MV-4-11 (cell line): ENCODE results near the gene AGPAT4.
A peak's percentile ranks its signal among the peaks of the same experiment; 100 is the strongest.
"Not testable (repeated sequence)": the region's sequence is repeated elsewhere in the genome, so short reads cannot be mapped to it uniquely, and the experiment has no call there.

Experiments used
- DNase-seq: peaks from one replicate; lab custom pipeline; 2025; lab: John Stamatoyannopoulos, UW

AGPAT4 gene

DNA sequence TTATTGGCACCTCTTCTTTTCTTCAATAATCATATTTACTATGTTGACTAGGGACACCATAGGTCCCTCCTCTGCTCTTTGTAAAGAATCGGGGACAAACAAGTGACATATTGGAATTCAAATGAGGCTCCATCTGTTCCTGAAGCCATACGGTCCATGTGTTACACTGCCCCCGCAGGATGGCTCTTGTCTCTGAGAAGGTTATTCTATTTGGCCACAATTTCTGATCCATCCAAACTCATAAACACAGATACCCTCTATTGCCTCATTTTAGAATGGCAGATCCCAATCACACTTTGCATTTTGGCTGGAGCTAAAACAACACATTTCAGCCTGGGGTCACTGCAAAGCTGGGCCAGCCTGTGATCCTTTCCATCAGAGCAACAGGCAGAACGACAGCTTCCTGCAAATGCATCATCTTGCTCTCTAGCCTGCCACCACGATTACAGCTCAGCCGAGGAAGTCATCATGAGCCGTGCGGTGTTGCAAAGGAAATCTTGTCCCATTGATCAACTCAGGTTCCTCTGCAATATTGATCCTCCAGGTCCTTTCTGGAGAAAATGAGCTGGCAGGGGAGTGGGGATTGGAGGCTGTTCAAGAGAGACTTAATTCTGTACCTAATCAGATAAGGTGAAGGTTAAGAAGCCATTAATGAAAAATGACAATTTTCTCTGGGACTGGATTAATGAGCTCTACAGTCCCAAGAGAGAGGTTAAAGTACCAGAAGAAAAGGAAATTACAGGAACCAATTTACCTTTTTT, 73.1 kb downstream of the AGPAT4 start:
- peak; percentile 49 for DNase-seq

DNA sequence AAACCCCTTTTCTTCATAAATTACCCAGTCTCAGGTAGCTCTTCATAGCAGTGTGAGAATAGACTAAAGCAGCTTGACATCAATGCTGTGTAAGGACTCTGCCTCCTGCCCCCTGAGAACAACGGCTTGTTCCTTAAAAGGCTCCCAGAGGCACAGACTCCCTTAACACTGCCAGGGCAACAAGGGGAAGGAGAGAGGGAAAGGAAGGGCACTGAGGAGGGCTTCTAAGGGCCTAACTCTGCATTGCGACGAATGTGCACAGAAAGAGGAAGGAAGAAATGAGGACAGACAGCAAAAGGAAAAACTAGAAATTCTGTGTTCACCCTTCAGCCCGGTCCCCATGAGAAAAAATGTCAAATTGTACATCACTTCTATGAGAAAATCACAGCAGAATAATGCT, 74.0 kb downstream of the AGPAT4 start:
- DNase-seq = peak; percentile 68

DNA sequence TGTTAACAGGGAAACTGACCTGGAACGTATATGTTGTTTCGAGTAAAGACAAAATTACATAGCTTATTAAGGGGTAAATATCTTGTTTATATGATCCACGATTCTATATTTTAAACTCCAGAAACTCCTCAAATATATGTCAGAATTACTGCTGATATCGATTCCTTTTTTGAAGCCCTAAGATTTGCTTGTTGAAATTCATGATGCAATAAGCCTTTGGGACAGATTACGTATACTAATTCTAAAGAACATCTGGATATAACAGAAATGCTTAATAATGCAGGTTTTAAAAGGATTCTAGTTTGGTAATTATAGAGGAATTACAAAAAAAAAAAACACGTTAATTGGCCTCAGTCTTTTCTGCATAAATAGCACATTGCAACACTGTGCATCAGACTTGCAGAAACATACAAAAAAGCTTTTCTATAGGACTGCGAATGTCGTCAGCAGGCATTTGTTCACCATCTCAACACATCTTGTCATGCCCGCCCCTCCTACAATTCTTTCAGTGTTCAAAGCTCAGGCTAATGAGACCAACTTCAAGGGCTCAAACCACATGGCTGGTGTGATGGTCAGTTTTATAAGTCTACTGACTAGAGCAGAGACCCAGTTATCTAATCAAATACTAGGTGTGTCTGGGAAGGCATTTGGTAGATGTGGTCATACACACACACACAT, 74.9 kb downstream of the AGPAT4 start:
- DNase-seq = peak; percentile 24

DNA sequence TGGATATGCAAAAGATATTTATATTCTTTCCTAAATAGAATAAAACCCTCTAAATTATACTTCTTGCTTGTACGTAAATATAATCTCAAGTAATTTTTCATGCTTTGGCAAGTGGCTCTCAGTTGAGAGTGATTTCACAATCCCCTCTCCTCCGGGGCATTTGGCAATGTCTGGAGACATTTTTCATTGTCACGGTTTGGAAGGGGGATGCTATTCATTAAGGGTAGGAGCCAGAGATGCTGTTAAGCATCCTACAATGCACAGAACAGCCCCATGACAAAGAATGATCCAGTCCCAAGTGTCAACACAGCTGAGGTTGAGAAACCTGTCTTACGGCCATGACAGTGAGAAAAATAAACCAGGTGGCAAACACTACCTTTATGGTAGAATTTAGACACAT, 75.7 kb downstream of the AGPAT4 start:
- DNase-seq = peak; percentile 65

DNA sequence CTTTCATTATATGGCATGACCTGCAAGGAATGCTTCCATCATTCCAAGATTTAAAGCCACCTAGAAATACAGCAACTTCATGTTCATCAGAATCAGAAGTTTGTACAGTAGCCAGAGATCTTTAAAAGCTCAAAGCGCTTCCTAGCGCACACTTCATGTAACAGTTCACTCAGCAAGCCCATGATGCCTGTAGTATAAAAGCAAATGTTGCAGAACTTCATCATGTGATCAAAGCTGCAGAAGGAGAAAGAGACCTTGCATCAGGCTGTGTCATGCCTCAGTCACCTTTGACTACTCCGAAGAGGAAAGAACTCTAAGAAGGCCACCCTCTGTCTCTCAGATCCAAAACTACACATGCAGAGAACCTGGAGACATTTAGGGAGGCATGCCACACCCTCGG, 78.5 kb downstream of the AGPAT4 start:
- peak; percentile 6 for DNase-seq

DNA sequence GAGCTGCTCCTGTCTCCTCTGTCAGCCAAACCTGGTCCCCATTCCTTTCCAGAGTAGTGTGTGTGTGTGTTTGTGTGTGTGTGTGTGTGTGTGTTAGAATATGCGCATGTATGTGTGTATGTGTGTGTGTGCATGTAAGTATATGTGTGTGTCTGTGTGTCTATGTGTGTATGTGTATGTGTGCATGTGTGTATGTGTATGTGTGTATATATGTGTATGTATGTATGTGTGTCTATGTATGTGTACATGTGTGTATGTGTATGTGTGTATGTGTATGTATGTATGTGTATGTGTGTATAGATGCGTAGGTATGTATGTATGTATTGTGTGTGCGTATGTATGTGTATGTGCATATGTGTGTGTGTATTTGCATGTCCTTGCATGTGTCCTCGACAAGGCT, 79.5 kb downstream of the AGPAT4 start:
- DNase-seq = no peak

DNA sequence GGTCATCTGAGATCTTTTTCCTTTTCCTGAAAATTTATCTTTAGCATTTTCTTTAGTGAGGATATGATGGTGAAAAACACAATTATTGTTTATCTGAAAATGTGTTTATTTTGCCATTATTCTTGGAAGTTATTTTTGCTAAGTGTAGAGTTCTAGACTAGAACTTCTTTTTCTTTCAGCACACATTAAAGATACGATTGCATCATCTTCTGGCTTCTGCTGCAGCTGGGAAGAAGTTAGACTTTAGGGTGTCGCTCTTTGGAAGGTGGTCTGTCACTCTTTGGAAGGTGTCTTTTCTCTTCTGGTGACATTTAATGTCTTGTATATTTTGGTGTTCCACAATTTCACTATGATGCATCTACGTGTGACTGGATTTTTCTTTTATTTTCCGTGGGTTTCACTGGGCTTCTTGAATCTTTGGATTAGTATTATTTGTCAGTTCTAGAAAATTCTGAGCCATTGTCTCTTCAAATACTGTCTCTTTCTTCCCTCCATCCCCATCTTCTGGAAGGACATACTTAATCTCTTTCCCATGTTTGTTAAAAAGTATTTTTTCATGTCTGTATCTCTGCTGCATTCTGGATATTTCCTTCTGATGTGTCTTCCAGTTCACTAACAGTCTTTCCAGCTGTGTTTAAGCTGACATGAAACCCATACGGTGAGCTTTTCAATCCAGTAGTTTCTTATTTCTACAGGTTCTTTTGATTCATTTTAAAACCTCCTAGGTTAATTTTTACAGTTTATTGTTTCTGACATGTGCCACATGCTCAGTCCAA, 81.0 kb downstream of the AGPAT4 start:
- peak; percentile 8 for DNase-seq

DNA sequence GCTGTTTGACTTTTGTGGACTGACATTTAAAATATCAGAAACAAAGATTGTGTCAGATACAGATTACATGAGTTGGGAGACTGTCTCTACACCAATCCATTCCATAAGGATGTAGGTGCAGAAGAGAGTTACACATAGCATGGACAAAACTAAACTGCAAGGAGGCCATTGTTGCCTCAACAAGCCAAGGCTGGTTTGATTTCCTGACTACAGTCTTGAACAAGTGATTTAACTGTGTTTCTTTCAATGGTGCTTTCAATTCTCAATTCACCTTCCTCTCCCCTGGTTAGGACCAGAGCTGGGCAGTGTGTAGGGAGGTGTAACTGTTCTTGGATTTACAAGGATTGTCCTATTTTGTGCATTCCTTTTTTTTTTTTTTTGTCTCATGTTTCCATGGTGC, 82.2 kb downstream of the AGPAT4 start:
- DNase-seq = no peak

DNA sequence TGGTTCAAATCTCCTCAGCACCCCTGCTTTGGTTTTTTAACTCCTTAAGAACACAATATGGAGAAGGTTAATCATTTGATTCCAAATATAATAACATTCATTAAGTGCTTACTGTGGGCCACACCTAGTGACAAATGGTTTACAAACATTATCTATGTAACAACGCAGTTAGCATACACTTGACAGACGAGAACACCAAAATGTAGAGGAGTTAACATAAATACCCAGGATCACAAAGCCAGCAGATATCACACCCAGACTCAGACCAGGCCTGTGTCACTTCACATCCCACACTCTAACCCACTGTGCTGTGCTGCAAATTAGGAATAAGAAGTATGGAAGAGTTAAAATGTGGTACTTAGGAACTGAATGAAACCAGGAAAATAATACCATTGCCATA, 82.9 kb downstream of the AGPAT4 start:
- no peak for DNase-seq

DNA sequence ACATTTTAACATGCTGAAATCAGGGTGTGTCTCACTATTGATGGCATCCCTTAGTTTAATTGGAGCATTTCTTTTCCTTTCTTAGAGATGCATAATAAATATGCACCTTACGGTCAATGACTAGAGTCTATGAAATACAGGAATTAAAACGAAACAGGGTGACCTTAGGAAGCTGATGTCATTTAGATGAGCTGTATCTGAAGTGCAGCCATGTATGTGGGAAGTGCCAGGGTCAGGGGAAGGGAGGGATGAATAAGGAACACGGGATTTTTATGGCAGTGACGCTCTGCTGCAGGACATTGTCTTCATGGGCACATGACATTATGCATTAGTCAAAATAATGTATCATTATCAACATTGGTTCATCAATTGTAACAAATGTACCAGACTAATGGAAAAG, 84.0 kb downstream of the AGPAT4 start:
- DNase-seq = no peak

DNA sequence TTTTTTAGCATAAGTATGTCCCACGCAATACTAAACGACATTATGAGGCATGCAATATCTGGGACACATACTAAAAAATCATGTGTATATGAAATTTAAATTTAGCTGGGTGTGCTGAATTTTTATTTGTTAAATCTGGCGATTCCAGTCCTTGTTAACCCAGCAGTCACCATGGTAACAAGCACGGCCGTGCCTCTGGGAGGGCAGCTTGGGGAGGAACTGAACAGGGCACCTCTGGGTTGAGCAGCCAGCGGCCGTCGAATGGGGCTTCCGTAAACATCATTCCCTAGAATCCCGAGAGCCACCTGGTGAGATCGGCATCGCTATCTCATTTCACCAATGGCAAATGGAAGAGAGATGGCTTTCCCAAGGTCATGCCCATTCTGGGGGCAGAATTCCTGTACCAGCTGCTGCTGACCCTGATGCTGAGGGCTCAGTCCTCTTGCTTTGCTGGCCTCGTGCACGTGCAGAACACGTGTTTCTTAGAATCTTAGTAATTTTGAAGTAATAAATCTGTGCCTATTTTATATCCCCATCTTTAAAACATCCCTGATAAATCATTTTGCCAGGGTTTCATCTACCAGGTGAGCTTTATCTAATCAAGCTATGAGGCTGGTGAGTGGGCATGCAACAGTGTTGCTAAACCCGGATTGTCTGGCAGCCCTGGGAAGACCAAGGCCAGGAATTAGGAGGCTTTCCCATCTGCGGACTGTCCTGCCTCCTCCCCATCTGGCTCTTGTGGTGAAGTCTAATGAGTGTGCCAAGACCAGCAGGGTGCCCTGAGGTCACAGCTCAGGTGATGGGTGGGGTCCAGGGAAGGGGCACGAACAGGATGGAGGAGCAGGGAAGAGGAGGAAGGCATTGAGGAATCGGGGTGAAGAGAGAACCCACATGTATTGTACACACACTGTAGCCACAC, 85.1 kb downstream of the AGPAT4 start:
- DNase-seq = no peak

DNA sequence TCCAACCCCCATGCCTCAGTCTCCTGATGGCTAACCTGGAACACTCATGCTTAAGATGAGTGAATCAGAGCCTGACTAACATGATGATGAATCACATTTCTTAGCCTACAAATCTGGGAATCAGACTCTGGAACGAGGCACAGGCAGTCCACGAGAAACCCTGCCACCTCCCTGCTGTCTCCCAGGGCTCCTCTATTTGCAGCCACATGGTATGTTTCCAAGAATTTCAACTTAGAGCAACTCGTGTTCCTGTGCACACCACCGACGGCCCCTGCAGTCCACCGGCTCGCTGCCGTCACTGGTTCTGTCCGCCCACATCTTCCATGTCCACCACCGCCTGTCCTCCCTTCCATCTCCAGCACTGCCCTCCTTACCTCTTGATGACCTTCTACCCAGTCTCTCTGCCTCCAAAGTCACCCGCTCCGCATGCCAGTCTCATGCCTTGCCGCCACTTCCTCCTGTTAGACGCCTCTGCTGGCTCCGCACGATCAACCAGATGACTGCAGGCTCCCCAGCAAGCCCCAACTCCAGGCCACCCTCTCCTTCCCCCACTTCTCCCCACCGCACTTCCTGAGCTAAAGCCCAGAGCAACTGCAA, 87.6 kb downstream of the AGPAT4 start:
- peak; percentile 86 for DNase-seq

DNA sequence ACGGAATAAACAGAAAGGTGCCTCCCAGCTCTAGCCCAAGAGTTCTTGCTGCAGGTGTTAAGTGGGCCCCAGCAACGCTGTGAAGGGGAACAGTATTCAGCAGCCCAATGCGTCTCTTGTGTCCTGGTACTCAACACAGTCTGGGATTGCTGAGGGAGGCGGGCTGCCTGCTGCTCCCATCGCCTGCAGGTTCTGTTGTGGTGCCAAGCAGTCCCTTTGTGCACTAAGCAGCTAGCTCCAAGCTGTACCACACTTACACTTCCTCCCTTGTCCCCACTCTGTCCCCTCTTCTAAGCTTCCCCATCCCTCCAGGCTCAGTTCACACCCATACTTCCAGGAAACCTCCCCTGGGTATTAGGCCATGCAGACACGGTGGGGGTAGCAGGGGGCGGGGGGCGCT, 92.7 kb downstream of the AGPAT4 start:
- DNase-seq = no peak

DNA sequence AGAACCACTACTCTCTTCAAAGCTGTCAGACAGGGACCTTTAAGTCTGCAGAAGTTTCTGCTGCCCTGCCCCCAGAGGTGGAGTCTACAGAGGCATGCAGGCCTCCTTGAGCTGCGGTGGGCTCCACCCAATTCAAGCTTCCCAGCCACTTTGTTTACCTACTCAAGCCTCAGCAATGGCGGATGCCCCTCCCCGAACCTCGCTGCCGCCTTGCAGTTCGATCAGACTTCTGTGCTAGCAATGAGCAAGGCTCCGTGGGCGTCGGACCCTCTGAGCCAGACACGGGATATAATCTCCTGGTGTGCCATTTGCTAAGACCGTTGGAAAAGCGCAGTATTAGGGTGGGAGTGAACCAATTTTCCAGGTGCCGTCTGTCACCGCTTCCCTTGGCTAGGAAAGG, 95.7 kb downstream of the AGPAT4 start:
- not testable (repeated sequence) for DNase-seq

DNA sequence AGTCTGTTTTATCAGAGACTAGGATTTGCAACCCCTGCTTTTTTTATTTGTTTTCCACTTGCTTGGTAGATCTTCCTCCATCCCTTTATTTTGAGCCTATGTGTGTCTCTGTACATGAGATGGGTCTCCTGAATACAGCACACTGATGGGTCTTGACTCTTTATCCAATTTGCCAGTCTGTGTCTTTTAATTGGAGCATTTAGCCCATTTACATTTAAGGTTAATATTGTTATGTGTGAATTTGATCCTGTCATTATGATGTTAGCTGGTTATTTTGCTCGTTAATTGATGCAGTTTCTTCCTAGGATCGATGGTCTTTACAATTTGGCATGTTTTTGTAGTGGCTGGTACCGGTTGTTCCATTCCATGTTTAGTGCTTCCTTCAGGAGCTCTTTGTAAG, 97.4 kb downstream of the AGPAT4 start:
- not testable (repeated sequence) for DNase-seq

DNA sequence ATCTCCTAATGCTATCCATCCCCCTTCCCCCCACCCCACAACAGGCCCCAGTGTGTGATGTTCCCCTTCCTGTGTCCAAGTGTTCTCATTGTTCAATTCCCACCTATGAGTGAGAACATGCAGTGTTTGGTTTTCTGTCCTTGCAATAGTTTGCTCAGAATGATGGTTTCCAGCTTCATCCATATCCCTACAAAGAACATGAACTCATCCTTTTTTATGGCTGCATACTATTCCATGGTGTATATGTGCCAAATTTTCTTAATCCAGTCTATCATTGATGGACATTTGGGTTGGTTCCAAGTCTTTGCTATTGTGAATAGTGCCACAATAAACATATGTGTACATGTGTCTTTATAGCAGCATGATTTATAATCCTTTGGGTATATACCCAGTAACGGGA, 101.1 kb downstream of the AGPAT4 start:
- not testable (repeated sequence) for DNase-seq

DNA sequence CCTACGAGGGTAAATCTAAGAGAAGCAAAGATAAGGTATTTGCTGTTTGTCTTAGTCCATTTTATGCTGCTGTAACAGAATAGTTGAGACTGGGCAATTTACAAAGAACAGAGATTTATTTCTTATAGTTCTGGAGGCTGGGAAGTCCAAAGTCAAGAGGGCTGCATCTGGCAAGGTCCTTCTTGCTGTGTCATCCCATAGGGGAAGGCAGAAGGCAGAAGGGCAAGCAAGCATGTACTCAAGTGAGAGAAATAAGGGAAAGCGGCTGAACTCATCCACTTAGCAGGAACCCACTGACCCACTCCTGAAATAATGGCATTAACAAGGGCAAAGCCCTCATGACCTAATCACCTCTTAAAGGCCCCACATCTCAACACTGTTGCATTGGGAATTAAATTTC, 102.7 kb downstream of the AGPAT4 start:
- no peak for DNase-seq

DNA sequence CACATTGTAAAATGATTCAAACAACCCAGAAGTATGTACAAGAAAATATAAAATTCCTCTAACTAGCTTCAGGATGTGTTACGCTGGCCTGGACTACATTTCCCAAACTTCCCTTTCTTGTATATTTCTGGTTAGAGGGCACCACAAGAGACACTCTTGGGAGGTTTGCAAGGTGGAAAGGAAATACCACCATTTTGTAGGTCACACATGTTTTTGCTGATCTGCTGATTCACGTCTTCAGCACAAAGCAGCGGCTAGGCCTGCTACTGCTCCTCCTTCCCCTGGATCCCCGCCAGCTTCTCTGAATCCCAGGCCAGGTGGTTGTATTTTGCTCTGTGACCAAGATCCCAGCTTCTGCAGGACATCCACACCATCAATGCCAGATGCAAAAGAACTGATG, 104.2 kb downstream of the AGPAT4 start:
- peak; percentile 56 for DNase-seq

DNA sequence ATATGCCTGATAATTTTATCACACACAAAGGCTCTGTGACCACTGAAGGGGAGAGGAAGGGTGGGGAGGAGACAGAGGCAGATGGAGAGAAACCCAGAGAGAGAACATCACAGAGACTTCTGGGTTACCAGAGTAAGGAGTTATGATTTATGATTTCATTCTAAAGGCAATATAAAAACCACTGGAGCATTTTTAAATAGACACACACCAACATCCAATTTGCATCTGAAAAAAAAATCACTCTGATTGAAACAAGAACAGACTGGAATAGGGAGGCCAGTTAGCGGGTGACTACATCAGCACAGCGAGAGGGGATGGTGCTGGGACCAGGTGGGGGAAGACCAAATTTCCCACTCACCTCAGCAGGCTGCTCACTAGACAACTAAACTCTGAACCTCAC, 104.8 kb downstream of the AGPAT4 start:
- no peak for DNase-seq

DNA sequence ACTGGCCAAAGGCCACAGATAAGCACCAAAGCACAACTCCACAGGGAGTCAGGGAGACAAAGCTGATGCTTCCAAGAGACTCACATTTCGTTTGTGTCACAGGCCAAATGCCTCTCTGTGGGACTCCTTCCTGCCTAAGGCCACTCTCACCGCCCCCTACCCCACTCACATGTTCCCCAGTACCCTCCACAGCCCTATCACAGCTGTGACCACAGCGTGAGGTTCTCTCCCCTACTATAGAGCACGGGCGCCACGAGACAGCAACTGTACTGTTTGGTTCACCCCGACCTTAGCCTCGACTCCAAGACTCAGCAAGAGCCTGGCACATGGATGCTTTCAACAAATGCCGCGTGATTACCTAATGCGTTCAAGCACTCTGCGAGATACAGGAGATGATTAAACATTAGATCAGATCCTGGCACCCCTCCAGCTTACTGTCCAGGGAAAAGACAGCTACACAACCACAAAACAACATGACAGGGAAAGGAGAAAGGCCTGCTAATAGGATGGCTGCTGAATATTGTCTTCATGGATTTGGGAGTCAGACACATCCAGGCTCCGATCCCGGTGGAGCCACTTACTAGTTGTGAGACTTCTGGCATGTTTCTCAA, 105.5 kb downstream of the AGPAT4 start:
- DNase-seq = no peak

DNA sequence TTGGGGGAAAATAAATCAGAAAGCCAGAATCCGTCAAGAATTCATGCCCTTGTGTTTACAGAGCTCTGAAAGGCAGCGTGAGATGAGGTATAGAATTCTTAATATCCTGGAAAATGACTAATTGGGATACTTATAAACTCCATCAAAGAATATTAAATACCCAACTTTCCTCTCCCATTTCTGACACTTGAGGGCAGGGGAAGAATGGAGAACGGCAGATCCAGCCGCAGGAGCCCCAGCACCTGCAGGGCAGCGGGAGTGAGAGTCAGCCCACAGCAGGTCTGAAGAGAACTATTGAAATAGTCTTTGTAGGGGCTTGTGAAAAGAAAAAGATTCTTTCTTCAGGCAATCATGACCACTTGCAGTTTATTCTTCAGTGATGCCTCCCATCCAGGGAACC, 107.2 kb downstream of the AGPAT4 start:
- no peak for DNase-seq
